HG03039 (cell line): ENCODE data around the gene RPH3AL.
"Not testable (repeated sequence)": the region's sequence is repeated elsewhere in the genome, so short reads cannot be mapped to it uniquely, and the experiment has no call there.

Experiments
- ATAC-seq: cut with Tn5 transposase; IDR thresholded peaks from one replicate; pipeline ENCODE4 v1.9.1; 2021; ENCODE audit warnings: mild to moderate bottlenecking, moderate library complexity; ENCODE audit not compliant: unreplicated experiment

RPH3AL gene

DNA sequence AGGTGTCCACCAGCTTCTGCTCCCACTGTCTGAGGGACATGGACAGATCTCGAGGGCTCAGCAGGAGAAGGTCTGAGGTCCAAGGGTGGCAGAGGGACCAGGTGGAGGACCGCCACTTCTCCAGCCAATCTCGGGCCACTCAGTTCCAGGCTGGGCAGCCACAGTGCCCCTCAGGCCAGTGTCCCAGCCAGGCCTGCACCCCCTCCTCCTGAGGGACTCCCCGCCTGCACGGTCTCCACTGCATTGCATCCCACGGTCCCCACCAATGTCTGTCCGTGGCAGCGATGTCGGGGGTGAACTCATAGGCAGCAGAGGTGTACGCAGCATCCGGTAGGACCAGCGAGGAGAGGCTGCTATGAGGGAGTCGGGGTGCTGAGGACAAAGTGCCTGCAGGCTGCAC, 107.0 kb downstream of the RPH3AL start:
- ATAC-seq = no peak

DNA sequence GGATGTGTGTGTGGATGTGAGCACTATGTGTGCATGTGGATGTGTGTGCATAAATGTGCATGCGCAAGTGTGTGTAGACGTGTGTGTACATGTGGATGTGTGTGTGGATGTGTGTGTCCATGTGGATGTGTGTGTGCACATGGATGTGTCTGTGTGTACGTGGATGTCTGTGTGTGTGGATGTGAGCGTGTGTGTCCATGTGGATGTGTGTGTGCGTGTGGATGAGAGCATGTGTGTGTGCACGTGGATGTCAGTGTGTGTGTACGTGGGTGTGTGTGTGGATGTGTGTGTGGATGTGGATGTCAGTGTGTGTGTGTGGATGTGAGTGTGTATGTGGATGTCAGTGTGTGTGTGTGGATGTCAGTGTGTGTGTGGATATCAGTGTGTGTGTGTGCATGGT, 107.6 kb downstream of the RPH3AL start:
- no peak for ATAC-seq

DNA sequence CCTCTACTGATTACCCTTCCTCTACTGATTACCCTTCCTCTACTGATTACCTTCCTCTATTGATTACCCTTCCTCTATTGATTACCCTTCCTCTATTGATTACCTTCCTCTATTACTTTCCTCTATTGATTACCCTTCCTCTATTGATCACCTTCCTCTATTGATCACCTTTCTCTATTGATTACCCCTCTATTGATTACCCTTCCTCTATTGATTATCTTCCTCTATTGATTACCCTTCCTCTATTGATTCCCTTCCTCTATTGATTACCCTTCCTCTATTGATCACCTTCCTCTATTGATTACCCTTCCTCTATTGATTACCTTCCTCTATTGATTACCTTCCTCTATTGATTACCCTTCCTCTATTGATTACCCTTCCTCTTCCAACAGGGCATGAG, 108.7 kb downstream of the RPH3AL start:
- ATAC-seq = not testable (repeated sequence)

DNA sequence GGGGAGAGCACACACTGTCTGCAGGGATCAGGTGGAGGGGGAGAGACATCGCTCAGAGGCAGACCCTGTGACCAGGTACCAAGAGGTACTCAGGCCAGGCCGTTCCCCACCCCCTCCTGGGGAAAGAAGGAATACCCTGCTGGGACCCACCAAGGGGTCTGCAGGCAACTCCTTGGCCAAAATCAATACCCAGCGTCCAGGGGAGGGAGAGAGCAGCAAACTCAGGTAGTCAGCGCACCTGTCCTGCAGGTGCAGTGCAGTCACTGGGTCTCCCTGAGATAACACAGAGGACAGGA, 113.7 kb downstream of the RPH3AL start:
- no peak for ATAC-seq

DNA sequence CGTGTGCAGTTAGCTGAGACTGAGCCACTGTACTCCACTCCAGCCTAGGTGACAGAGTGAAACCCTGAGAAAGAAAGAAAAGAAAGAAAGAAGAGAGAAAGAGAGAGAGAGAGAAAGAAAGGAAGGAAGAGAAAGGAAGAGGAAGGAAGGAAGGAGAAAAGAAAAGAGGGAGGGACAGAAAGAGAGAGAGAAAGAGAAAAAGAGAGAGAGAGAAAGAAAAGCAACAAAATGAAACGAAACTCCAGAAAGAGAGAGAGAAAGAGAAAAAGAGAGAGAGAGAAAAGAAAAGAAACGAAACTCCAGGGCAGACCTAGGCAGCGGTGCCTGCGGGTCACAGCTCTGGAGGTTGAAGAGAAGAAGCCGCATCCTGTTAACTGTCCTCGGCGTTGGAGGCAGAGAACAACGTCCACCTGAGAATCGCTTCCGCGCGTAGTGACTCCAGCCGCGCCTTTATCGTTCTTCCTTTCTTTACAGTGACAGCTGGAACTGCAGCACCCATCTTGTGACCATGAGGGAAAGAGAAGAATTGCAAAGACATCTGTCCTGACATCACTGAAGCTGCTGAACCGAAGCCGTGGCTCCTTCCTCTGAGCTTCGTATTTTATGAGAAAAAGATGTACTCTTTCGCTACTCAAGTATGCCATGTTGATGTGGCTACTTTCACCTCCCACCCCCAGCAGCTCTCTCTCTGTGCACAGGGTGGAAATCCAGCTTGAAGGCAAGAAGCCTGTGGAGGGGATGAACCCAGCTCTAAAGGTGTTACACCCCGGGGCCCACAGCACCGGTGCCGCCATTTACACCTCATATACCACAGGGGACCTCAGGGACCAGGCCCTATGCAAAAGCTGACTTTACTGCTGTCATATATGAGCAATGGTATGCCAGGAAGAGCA, 114.3 kb downstream of the RPH3AL start:
- no peak for ATAC-seq

DNA sequence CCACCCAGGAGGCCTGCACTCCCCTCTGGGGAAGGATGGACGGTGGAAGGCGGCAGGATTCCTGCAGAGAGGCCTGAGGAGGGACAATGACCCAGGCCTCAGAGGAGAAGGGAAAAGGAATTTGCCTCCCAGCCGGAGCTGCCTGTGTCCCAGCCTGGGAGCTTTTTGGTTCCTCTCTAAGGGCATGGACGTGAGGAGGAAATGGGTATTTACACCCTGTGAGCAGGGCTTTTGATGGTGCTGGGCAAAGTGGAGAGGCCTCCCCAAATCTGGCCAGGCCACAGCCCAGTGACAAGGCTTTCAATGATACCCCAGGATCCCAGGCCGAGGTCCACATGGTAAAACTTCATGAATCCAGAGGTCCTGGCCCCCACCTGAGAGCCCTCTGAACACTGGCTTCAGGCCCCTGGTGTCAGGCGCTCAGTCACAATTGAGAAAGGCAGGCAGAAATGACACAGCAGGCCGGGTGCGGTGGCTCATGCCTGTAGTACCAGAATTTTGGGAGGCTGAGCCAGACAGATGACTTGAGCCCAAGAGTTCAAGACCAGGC, 115.1 kb downstream of the RPH3AL start:
- no peak for ATAC-seq

DNA sequence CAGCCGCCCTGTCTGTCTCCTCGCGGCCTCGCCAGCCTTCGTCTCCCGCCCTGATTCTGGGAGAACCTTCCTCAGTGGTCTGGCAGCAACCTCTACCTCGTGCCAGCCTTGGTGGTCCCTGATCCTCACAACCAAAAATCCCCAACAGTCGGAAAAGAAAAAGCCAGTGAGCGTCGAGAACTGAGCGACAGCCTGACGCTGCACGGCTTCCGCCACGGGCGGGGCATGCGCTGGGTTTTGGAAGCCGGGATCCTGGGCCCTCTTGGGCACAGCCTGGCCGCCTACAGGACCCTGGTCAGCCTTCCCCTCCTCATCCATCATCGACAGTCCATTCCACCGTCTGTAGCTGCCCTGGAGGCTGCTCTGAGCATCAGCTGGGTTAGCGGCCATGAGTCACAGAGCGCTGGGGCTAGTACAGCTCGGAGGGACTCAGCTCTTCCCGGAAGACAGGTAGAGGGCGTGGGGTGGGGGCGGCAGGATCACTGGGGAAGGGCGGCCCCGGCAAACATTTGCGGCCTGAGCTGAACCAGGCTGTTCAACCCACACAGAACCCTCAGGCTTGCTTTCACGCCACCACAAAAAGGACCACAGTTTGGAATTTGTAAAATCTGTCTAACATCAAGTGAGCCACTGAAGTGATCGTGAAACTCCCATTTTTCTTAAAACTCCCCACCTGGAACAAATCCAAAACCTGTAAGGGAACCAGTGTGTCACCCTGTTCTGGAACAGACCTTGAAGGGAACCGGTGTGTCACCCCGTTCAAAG, 115.8 kb downstream of the RPH3AL start:
- no peak for ATAC-seq

DNA sequence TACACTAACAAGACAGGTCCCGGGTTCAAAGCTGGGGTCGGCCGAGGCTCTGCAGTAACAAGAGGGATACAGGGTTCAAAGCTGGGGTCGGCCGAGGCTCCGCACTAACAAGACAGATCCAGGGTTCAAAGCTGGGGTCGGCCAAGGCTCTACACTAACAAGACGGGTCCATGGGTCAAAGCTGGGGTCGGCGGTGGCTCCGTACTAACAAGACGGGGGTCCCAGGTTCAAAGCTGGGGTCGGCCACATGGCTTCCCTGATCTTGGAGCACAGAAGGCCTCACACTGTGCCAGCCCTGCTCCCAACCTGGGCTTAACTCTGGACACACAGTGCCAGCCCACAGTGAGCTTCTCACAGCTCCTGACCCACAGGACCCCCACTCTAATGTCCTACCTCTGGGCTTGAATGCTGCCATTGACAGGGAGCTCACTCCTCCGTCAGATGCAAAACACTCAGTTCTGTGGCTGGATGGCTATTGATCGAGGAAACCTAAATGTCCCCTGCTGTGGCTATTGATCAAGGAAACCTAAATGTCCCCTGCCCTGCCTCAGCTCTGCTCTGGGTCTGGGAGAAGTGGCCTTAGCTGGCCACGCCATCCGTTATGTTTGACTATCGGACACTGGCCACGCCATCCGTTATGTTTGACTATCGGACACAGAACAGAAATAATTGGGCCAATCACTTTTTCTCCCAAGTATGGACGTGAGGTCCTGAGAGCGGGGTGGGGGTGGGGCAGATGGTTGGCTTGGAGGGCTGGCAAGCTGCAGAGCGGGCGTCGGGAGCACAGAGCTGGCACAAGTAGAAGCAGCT, 116.6 kb downstream of the RPH3AL start:
- no peak for ATAC-seq

DNA sequence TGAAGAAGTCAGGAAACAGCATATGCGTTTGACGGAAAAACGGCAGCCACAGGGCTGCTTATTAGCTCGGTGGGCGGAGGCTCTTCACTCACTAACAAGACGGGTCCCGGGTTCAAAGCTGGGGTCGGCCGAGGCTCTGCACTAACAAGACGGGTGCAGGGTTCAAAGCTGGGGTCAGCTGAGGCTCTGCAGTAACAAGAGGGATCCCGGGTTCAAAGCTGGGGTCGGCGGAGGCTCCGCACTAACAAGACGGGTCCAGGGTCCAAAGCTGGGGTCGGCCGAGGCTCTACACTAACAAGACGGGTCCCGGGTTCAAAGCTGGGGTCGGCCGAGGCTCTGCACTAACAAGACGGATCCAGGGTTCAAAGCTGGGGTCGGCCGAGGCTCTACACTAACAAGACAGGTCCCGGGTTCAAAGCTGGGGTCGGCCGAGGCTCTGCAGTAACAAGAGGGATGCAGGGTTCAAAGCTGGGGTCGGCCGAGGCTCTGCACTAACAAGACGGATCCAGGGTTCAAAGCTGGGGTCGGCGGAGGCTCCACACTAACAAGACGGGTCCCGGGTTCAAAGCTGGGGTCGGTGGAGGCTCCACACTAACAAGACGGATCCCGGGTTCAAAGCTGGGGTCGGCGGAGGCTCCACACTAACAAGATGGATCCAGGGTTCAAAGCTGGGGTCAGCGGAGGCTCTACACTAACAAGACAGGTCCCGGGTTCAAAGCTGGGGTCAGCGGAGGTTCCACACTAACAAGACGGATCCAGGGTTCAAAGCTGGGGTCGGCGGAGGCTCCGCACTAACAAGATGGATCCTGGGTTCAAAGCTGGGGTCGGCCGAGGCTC, 117.4 kb downstream of the RPH3AL start:
- ATAC-seq = not testable (repeated sequence)

DNA sequence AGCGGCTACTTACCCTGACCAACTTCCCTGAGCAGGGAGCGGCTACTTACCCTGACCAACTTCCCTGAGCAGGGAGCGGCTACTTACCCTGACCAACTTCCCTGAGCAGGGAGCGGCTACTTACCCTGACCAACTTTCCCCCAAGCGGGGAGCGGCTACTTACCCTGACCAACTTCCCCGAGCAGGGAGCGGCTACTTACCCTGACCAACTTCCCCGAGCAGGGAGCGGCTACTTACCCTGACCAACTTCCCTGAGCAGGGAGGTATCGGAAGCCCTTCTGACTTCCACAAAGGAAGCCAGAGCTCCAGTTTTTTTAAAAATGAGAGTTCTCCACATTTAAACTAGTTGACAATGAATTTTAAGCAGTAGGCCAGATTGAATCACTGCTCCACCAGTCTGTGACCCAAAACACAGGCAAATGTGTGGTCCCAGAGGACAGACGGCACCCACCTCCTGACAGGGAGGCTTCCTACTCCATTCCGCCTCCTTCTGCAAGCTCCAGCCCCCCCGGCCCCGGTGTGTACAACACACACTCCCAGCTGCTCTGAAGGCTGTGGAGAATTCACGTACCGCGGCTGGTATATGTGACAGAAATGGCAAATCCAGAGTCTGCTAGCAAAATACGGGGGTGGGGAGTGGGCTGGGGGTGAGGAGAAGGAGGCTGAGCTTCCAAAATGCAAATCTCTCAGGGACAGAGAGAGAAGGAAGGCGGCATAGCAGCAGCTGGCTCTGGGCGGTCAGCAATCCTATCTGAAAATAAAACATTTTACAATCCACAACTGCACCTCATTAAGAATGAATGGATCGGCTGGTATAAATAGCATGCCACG, 118.2 kb downstream of the RPH3AL start:
- ATAC-seq = not testable (repeated sequence)

DNA sequence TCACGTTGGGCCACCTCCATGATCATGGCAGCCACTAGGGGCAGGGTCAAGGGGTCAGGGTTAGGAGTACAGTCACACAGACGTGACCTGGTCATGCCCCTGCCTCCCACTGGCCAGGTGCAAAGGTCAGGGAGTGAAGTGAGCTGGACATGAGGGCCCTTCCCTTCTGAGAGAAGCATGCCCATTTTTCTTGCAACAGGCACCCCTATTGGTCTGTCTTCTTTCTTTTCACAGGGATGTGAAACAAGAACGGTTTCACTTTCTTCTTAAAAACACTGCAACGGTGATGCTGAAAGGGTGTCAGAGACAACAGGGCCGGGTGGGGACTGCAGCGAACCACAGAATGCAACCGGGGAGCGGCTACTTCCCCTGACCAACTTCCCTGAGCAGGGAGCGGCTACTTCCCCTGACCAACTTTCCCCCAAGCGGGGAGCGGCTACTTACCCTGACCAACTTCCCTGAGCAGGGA, 119.1 kb downstream of the RPH3AL start:
- ATAC-seq = no peak

DNA sequence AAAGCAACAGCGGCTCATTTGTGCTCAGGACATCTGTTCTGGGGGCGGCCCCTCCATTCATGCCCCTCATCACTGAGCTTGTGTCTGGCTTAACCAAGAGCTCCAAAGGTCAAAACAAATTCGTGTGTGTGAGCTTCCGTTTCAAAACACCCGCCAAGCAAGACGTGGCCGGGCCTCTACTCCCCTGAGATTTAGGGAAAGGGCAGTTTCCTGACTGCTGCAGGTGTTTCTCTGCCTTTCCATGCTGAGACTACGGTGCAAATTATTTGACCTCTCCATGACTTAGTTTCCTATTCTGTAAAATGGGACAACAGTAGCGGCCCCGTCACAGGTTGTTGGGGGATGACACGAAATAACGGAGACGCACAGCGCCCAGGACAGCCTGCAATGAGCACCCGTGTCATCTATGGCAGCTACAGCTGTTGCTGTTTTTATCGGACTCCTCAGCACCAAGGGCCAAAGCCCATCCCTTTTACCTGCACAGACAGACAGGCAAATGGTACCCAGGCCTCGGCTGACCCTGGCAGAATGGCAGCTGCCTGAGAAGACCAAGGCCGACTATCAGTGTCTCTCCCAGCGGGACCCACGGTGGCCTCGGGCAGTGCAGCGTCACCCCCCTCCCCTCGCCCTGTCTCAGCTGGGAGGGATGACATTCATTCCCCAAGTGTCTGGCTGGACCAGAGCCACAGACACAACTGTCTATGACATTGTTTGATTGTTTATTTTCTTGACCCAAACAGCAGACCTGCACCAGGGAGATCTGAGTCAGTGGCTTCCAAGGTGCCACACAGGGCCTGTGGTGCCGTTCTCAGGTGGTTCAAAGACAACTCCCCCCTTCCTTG, 120.4 kb downstream of the RPH3AL start:
- ATAC-seq = no peak

DNA sequence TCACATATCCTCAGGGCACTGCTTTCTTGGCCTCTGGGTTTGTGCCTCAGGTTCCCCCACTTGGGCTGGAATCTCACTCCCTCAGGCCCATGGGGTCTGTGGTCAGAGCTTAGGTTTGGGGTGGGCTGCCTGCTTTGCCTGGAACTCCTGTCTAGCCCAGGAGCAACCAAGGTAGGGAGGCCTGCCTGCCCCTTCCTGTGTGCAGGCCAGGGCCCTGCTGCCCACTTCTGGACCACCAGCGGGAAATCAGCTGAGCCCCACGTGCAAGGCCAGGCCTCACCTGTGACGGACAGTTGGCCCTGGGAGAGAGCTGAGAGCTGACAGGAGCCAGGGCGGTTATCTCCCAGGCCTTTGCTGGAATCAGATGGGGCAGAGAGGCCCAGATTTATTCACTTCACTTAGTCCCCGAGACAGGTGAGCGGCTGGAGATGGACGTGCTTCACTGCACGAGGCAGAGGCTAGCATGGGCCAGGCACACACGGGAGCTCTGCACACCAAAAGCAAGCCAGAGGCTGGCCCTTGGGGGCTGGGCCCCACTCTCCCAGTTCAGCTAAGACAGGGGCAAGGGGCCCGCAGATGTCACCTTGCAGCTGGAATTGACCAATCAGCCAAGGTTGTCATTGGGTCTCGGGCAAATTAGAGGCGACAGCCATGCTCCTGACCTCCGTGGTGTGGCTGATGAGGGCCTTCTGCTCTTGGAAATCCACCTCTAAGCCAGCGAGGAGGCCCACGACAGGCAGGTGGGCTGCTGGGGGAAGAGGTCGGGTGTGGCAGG, 121.2 kb downstream of the RPH3AL start:
- ATAC-seq = no peak

DNA sequence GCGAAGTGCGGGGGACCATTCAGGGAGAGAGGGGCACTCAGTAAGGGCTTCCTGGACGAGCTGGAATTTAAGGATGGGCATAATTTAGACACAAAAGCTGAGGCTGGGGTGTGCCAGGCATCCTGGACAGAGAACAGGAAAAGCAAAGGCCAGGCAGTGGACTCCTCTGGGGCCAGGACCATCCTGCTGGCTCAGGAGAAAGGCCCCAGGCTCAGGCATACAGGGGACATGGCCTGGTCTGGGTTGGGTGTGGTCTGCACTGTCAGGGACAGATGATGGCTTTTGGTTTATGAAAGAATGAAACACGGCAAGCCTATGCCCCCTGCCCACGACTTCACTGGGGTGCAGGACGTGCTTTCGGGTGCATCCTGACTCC, 122.2 kb downstream of the RPH3AL start:
- no peak for ATAC-seq

DNA sequence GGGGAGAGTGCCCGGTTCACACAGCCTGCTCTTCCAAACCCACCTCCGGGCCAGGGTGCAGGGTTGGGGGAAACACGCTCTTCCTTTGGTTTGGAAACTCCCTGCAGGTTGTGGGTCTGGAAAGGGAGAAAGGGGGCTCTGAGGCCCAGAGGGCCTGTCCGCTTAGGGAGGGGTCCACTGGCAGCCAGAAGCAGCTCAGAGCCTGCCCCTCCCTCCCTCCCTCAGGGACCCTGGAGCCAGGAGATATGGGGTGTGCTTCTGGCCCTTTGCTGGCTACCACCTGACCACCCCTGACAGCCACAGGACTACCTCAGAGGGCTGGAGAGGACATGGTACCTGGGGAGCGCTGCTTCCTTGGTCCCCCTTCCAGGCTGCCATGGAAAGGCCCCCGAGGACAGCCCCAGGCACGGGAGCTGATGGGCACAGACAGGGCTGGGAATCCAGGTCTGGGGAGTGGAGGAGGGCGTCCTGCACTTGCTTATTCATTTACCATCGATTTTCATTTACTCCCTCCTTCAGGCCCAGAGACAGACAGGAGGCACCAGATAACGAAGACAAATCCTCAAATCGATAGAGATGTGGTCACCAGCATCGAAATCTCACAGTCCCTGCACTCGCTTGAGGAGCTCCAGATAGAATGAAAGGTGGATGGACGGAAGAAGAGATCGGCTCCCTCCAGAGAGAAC, 122.8 kb downstream of the RPH3AL start:
- no peak for ATAC-seq

DNA sequence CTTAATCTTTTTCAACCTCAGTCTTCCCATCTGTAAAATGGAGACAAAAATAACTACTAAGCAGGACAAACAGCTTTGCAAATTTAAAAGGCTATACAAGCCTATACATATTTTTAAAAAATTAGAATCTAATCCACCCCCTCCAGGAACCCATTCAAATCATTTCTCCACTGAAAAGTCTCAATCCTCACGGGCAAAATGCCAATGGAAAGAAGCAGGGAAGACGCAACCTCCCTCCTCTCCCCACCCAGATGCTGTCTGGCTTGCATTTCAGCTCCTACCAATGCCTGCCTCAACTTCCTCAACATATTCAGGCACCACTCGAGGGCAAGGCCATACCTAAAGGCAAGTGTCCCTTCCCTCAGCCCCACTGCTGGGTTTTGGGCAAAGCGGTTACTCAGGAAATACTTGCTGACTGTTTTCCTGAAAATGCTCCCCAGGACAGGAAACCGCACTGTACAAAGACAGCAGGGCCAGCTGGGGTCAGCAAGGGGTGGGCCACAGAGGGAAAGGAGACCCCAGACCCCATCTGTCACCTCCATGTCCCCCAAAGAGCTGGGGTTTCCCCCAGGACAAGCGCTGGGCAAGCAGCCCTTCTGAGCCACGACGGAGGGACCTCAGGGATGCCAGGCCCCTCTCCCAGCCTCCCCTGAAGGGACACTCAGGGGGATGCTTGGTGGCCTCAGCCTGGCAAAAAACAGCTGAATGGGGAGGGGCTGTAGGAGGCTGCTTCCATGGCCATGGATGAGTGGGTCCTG, 123.5 kb downstream of the RPH3AL start:
- no peak for ATAC-seq
